GM12874 (cell line): ENCODE data around the gene USP37.

Source experiments
- TF ChIP-seq, protein P1 (sequence below): IDR thresholded peaks from 2 replicates; pipeline ENCODE4 v1.5.1; 2011; ENCODE audit warnings: low read depth, mild to moderate bottlenecking, control low read depth, low read length, moderate library complexity; ENCODE audit not compliant: insufficient read depth

USP37 gene

DNA sequence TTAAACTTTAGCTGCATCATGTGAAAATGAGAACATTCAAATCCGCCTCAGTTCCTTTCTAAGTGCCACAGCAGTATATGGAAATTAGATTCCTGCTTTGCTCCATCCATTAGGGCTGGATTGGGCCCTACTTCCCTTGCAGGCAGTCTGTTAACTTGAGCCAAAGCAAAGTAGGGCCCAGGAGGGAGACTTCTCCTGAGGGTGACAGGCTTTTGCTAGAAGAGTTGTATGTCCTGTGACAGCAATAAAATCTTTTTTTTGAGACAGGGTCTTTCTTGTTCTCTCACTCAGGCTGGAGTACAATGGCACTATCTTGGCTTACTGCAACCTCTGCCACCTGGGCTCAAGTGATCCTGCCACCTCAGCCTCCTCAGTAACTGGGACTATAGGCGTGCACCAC is 121.1 kb downstream of the USP37 start:
- TF ChIP-seq, protein P1, sequence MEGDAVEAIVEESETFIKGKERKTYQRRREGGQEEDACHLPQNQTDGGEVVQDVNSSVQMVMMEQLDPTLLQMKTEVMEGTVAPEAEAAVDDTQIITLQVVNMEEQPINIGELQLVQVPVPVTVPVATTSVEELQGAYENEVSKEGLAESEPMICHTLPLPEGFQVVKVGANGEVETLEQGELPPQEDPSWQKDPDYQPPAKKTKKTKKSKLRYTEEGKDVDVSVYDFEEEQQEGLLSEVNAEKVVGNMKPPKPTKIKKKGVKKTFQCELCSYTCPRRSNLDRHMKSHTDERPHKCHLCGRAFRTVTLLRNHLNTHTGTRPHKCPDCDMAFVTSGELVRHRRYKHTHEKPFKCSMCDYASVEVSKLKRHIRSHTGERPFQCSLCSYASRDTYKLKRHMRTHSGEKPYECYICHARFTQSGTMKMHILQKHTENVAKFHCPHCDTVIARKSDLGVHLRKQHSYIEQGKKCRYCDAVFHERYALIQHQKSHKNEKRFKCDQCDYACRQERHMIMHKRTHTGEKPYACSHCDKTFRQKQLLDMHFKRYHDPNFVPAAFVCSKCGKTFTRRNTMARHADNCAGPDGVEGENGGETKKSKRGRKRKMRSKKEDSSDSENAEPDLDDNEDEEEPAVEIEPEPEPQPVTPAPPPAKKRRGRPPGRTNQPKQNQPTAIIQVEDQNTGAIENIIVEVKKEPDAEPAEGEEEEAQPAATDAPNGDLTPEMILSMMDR, result no peak

DNA sequence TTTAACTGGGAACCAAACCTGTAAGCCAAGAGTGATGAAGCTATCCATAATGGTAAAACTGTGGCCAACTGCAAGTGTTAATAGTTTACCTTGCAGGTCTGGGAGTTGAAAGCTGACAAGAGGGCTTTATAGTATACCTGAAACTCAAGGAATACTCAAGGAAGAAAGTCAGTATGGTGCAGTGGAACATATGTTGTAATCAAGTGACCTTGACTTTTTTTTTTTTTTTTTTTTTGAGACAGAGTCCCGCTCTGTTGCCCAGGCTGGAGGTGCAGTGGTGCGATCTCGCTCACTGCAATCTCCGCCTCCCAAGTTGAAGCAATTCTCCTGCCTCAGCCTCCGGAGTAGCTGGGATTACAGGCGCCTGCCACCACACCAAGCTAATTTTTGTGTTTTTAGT is 121.6 kb downstream of the USP37 start:
- TF ChIP-seq, protein P1, result no peak

DNA sequence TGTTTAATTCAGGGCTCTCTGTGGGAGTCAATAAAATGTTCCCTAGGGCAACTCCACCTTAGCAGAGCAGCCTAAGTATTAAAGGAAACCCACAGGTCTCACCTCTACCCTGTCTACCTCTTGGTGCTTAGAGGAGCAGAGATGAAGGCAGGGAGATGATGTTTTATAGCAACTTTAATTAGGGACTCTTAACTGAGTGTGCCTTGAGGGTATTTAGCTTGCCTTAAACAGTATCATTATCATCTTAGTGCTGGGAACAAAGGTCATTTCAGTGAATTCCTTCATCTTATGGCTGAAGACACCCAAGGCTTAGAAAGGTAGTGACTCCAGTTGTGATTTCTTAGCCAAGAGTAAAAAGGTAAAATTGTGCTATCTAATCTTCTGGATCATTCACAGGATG is 122.5 kb downstream of the USP37 start:
- TF ChIP-seq, protein P1, result no peak

DNA sequence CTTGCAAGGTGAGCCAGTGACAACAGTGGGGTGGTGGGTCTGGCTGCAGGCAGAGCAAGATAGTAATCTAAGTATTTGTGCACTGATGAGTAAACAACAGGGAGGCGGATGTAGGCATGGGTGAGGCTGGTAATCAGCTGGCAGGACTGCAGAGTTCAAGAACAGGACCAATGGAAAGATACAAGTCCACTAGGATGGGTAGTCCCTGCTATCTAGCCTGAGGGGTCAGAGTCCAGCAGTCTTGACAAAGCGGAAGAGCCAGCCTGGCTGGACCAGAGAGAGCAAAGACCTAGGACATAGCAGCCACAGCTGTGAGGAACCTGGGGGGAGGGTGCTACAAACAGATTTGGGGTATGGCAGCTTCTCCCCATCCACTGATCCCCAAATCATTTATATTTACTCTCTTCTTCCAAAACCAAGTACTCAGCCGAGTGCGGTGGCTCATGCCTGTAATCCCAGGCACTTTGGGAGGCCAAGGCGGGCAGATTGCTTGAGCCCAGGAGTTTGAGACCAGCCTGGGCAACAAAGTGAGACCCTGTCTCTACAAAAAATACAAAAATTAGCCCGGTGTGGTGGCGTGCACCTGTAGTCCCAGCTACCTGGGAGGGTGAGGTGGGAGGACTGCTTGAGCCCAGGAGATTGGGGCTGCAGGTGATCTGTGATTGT is 123.3 kb downstream of the USP37 start:
- TF ChIP-seq, protein P1, result no peak

DNA sequence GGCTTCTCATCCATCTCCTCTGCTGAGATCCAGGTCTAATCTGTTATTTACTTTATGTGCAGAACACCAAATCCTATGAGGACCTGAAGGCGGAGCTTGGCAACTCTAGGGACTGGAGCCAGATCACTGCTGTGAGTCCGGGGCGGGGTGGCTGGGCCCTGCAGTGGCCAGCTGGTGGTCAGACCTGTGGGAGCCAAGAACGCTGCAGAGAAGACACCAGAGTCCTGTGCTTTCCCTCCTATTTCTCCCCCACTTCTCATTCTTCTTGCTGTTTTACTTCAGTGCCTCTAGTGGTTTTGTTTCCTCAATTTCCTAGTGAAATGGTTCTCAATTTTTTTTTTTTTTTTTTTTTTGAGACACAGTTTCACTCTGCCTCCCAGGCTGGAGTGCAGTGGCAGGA is 129.6 kb downstream of the USP37 start:
- TF ChIP-seq, protein P1, result no peak

DNA sequence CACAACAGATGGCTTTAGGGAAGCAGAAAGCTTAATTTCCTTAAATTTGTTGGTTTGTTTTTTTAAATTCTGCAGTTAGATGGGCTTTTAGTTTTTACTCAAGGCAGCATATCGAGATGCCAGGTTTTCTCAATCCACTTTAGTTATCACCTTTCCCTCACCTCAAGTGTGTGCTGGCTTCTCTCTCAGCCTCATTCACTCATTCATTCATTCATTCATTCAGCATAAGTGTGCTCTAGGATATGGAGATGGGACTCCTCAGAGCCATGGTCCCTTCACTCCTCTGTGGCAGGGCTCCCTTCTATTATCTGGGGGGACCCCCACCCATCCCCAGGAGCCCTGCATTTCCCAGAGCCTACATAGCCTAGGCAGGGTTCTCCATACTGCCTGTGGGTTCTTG is 130.2 kb downstream of the USP37 start:
- TF ChIP-seq, protein P1, result no peak

DNA sequence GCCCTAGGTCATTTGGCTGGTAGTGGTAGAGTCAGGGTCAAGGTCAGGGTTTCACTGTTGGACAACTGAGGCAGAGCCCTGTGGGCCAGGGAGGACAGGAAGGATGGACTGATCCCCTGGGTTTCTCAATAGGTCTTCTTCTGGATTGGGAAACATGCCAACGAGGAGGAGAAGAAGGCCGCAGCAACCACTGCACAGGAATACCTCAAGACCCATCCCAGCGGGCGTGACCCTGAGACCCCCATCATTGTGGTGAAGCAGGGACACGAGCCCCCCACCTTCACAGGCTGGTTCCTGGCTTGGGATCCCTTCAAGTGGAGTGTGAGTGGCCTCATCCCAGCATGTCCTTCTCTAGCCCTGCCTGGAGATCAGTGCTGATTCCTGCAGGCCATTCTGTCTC is 131.2 kb downstream of the USP37 start:
- TF ChIP-seq, protein P1, result no peak
